Thyroid gland (tissue), 4 donors: ENCODE results near the gene C2orf81. TPM values are rescaled to one million over a fixed set of nuclear protein-coding genes. Genes with fewer than 3 reads are reported as not detected.
A peak's percentile ranks its signal among the peaks of the same experiment; 100 is the strongest.
"Not testable (repeated sequence)": the region's sequence is repeated elsewhere in the genome, so short reads cannot be mapped to it uniquely, and the experiment has no call there.

Experiments
- DNase-seq, 2 donors: peaks; one replicate each; pipeline ENCODE4 v3.0.0-alpha.2; 2019
- H3K27ac ChIP-seq, 3 donors: fragments of 200-600 bp; sonication (generic); 1 replicate in 2 of 3; 2 replicates in 1 of 3; pipeline ENCODE4 v1.5.1; 2016 to 2019; ENCODE audit warnings: mild to moderate bottlenecking in 1 of 3, moderate library complexity in 1 of 3
- H3K27me3 ChIP-seq: fragments of 200-600 bp; sonication (generic); one replicate; pipeline ENCODE4 v1.5.1; 2019
- H3K36me3 ChIP-seq, 2 donors: fragments of 200-600 bp; sonication (generic); one replicate each; pipeline ENCODE4 v1.5.1; 2016 to 2019
- H3K4me1 ChIP-seq, 2 donors: fragments of 200-600 bp; sonication (generic); one replicate each; pipeline ENCODE4 v1.5.1; 2017 to 2019
- H3K4me3 ChIP-seq, 3 donors: fragments of 200-600 bp; sonication (generic); replicated peaks in 1 of 3; 1 replicate in 2 of 3; 2 replicates in 1 of 3; pipeline ENCODE4 v1.5.1; 2016; ENCODE audit warnings: mild to moderate bottlenecking in 1 of 3
- H3K9me3 ChIP-seq: fragments of 200-600 bp; sonication (generic); one replicate; pipeline ENCODE4 v1.5.1; 2017
- POLR2A ChIP-seq, 2 donors: fragments of 450-650 bp; IDR thresholded peaks; one replicate each; pipeline ENCODE4 v1.6.1; 2017; ENCODE audit warnings: antibody characterized with exemption in 2 of 2, mild to moderate bottlenecking in 2 of 2, moderate library complexity in 1 of 2
- WGBS, 2 donors: methylation state at CpG; one replicate each; pipeline ENCODE4 v1.1.5; 2017; 5-methylcytosine and 5-hydroxymethylcytosine counted together
- intact Hi-C: fragments of 100-400 bp; cut with DNase I; formaldehyde crosslinking; loops from one replicate; pipeline ENCODE4 v1.15.1; 2023
- total RNA-seq, 4 donors: library from RNA; depleted of rRNA; stranded (reverse); fragments of >200 nt; gene quantifications; one replicate each; pipeline ENCODE4 v1.2.3, GENCODE V29; 2016
- TF ChIP-seq, protein P1 (sequence below), 6 experiments: fragments of 200-600 bp in 3 of 6; fragments of 450-650 bp in 3 of 6; sonication (generic) in 3 of 6; IDR thresholded peaks; one replicate each; pipeline ENCODE4 v1.5.1; 2016 to 2019; ENCODE audit warnings: antibody characterized with exemption in 6 of 6, mild to moderate bottlenecking in 2 of 6, inconsistent platforms in 1 of 6, moderate library complexity in 1 of 6

Gene C2orf81
- total RNA-seq, 4 donors from 2014 or later = 2.3 to 3.4 (median 3.1) TPM

DNA sequence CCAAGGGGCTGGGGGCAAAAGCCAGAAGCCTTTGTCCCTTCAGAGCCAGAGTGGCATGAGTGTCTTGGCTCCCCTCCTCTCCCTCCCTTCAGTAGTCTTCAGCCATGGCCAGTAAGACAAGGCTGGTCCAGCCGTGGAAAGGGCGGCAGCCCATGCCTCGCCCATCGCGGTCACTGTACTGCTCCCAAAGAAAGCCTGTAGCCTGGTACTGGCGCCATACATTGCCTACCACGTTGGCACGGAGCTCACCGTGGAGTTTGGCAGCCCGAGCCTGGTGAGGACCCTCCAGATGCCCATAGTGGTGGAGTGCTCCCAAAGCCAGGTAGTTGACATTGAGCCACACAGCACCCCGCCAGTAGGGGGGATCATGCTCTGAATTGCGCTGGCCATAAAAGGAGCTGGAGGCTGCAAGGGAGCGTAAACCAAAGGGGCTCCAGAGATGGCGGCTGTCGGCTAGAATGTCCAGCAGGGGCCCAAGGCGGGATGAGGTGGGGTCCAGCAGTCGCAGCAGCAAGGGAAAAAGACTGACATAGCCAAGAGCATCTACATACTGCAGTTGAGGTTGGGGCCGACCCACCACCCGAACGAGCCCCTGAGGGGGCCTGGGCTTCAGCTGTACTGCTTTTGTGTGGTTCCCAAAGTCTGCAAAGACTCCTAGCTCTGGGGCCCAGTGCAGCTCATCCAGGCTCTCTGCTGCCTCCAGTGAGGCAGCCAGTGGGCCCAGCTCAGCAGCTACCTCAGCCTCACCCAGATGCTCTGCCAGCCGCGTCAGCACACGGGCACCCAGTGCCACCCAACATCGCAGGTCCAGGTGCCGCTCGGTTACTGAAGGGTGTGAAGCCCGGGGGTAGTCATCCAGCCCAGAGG lies 40.0 kb upstream of the C2orf81 start:
- no peak for TF ChIP-seq POLR2A (IDR thresholded peaks at IDR 0.05)
- TF ChIP-seq, protein P1, sequence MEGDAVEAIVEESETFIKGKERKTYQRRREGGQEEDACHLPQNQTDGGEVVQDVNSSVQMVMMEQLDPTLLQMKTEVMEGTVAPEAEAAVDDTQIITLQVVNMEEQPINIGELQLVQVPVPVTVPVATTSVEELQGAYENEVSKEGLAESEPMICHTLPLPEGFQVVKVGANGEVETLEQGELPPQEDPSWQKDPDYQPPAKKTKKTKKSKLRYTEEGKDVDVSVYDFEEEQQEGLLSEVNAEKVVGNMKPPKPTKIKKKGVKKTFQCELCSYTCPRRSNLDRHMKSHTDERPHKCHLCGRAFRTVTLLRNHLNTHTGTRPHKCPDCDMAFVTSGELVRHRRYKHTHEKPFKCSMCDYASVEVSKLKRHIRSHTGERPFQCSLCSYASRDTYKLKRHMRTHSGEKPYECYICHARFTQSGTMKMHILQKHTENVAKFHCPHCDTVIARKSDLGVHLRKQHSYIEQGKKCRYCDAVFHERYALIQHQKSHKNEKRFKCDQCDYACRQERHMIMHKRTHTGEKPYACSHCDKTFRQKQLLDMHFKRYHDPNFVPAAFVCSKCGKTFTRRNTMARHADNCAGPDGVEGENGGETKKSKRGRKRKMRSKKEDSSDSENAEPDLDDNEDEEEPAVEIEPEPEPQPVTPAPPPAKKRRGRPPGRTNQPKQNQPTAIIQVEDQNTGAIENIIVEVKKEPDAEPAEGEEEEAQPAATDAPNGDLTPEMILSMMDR (IDR thresholded peaks at IDR 0.05) = no peak
- intact Hi-C loops = no loop called here
- no peak overlapping the region for H3K4me3 ChIP-seq
- H3K36me3 ChIP-seq = peaks cover 7 to 12% of the 10 kb centered on the region in 2 donors
- H3K4me1 ChIP-seq = peaks cover 26 to 27% of the 10 kb centered on the region in 2 donors
- DNase-seq = no peak
- WGBS, 2 donors = 89 to 96% methylated on average over 17 to 26 of the region's 27 CpGs
- no peak overlapping the region for H3K27ac ChIP-seq
- no peaks in the 10 kb centered on the region for H3K9me3 ChIP-seq
- H3K27me3 ChIP-seq = no peaks in the 10 kb centered on the region

- Histone ChIP-seq H3K4me1 (peaks cover 31 to 38% of the 10 kb centered on the region in 2 donors), H3K36me3 (peaks cover 7 to 12% of the 10 kb centered on the region in 2 donors)
- H3K9me3 ChIP-seq, DNase-seq, H3K27me3 ChIP-seq, H3K27ac ChIP-seq, H3K4me3 ChIP-seq, intact Hi-C loops: not testable (repeated sequence)
- 70 to 86% methylated on average over 9 to 10 of the region's 10 CpGs for WGBS, 2 donors
These were observed 38.8 kb upstream of the C2orf81 start for GRCh38 chr2:74460187-74460586.

DNA sequence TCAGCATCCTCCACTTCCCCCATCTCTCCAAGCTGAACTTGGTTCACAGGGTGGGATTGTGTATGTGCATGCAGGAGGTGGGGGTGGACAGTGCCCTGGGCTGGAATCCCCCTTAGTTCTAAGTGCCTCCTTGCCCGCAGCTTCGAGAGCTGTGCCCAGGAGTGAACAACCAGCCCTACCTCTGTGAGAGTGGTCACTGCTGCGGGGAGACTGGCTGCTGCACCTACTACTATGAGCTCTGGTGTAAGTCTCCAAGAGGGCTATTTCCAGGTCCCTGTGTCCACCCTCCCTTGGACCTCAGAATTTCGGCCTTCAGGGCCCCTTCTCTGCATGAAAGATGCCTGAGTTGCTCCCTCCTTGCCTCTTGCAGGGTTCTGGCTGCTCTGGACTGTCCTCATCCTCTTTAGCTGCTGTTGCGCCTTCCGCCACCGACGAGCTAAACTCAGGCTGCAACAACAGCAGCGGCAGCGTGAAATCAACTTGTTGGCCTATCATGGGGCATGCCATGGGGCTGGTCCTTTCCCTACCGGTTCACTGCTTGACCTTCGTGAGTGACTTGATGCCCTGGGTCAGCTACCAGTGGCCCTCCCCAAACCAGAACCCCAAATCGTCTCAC lies 38.2 kb upstream of the C2orf81 start:
- H3K4me1 ChIP-seq = peaks cover 31 to 38% of the 10 kb centered on the region in 2 donors
- H3K4me3 ChIP-seq, DNase-seq, H3K9me3 ChIP-seq, H3K27ac ChIP-seq, intact Hi-C loops, H3K27me3 ChIP-seq: not testable (repeated sequence)
- WGBS, 2 donors = 74 to 86% methylated on average over 10 to 13 of the region's 13 CpGs
- peaks cover 7 to 12% of the 10 kb centered on the region in 2 donors for H3K36me3 ChIP-seq

DNA sequence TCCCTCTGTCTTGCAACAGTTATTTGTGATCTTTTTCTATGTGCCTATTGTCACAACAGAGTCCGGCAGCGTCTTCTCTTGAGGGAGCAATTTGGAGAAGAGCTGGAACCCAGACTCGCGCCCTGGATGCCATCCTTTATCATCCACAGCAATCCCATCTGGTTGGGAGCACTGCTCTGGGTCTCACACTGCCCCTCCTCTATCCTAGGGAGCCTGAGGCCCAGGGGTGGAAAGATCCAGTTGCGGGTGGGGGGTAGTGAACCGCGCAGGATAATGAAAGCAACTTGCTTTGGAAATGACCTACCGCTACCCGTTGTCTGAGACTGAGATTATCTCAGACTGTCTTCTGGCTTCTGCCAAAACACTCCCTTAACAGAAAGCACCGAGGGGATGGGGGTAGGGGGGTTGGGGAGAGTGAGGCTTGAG lies 37.5 kb upstream of the C2orf81 start:
- no peak for DNase-seq
- Histone ChIP-seq H3K27me3 (no peaks in the 10 kb centered on the region), H3K9me3 (no peaks in the 10 kb centered on the region), H3K4me1 (peaks cover 25 to 32% of the 10 kb centered on the region in 2 donors), H3K36me3 (peaks cover 7 to 12% of the 10 kb centered on the region in 2 donors), H3K27ac (peak overlapping the region in 2 of 3 donors; percentile 27 to 61), H3K4me3 (peak overlapping the region; percentile 34 to 69 (median 60))
- 2 to 5% methylated on average over 6 to 10 of the region's 10 CpGs for WGBS, 2 donors
- TF ChIP-seq, protein P1 (IDR thresholded peaks at IDR 0.05) = no peak
- no peak for TF ChIP-seq POLR2A (IDR thresholded peaks at IDR 0.05)
- intact Hi-C loops = no loop called here

- peaks cover 23 to 30% of the 10 kb centered on the region in 2 donors for H3K4me1 ChIP-seq
- intact Hi-C loops = no loop called here
- DNase-seq = peak; percentile 100
- H3K9me3 ChIP-seq = no peaks in the 10 kb centered on the region
- TF ChIP-seq, protein P1 (IDR thresholded peaks at IDR 0.05) = no peak
- TF ChIP-seq POLR2A (IDR thresholded peaks at IDR 0.05) = peak in 1 of 2 donors; percentile 71
- peak within 1 kb of the TSS; percentile 97 to 98 (median 98) for H3K27ac ChIP-seq
- H3K27me3 ChIP-seq = no peaks in the 10 kb centered on the region
- peak within 1 kb of the TSS; percentile 34 to 69 (median 63) for H3K4me3 ChIP-seq
- peaks cover 7 to 12% of the 10 kb centered on the region in 2 donors for H3K36me3 ChIP-seq
- WGBS, 2 donors = 1% methylated on average over 13 to 30 of the region's 38 CpGs
These were observed 36.9 kb upstream of the C2orf81 start, which contains the start of gene WBP1 for GRCh38 chr2:74458132-74458937. Gene WBP1, plus strand, starts transcription at chr2:74458438. Its CDS starts 165 bp downstream, at chr2:74458603.
